Testis (tissue), 2 donors: ENCODE results near the gene STX4.

ENCODE experiments used
- CTCF ChIP-seq, 3 experiments: fragments of 450-650 bp in 2 of 3; fragments of 200-600 bp in 1 of 3; sonication (generic) in 1 of 3; IDR thresholded peaks; one replicate each; pipeline ENCODE4 v1.5.1; 2016 to 2019; ENCODE audit warnings: antibody characterized with exemption in 3 of 3, mild to moderate bottlenecking in 2 of 3, moderate library complexity in 1 of 3
- POLR2A ChIP-seq: fragments of 450-650 bp; IDR thresholded peaks from one replicate; pipeline ENCODE4 v1.6.1; 2017; ENCODE audit warnings: antibody characterized with exemption, mild to moderate bottlenecking, moderate library complexity

DNA sequence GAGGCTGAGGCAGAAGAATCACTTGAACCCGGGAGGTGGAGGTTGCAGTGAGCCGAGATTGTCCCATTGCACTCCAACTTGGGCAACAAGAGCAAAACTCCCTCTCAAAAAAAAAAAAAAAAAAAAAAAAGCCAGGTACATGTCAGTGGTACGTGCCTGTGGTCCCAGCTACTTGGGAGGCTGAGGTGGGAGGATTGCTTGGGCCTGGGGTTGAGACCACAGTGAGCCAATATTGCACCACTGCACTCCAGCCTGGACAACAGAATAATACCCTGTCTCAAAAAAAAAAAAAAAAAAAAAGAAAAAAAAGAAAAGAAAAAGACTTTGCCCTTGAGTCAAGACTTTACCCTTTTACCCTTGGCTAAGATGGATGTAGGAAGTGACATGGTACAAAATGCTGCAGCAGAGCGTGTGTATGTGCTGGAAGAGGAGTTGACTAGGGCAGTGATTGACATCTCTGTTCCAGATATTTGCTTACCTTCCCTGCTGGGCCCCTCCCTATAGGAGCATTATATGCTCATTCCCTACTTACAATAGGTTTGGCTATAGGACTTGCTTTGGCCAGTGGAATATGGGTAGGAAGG is 10.6 kb downstream of the STX4 start:
- TF ChIP-seq CTCF (IDR thresholded peaks at IDR 0.05) (no peak), POLR2A (no peak)
